HepG2 (cell line): ENCODE data around the gene IGFLR1. TPM values are rescaled to one million over a fixed set of nuclear protein-coding genes. Genes with fewer than 3 reads are reported as not detected.
A peak's percentile ranks its signal among the peaks of the same experiment; 100 is the strongest.

Source experiments
- AFF4 ChIP-seq: sonication (generic); formaldehyde crosslinking; IDR thresholded peaks from 2 replicates; pipeline ENCODE4 v1.4.0; 2020; ENCODE audit warnings: missing genetic modification reagents
- DMTF1 ChIP-seq: sonication (generic); formaldehyde crosslinking; IDR thresholded peaks from 2 replicates; pipeline ENCODE4 v1.4.0; 2020; ENCODE audit warnings: mild to moderate bottlenecking, missing genetic modification reagents
- ETV6 ChIP-seq: sonication (generic); formaldehyde crosslinking; conservative IDR thresholded peaks from 2 replicates; pipeline ENCODE4 v1.4.0; 2020; ENCODE audit warnings: missing genetic modification reagents
- GZF1 ChIP-seq: sonication (generic); formaldehyde crosslinking; IDR thresholded peaks from 2 replicates; pipeline ENCODE4 v1.5.1; 2020; ENCODE audit warnings: mild to moderate bottlenecking, missing genetic modification reagents
- HNRNPH1 ChIP-seq: fragments of 200-400 bp; formaldehyde crosslinking; optimal IDR thresholded peaks from 2 replicates; pipeline ENCODE3; 2017; ENCODE audit warnings: mild to moderate bottlenecking, low read depth, low read length
- NFATC3 ChIP-seq: sonication (generic); formaldehyde crosslinking; IDR thresholded peaks from 2 replicates; pipeline ENCODE4 v1.5.1; 2020; ENCODE audit warnings: mild to moderate bottlenecking, missing genetic modification reagents
- POGZ ChIP-seq: sonication (generic); formaldehyde crosslinking; IDR thresholded peaks from 2 replicates; pipeline ENCODE4 v1.4.0; 2020; ENCODE audit warnings: mild to moderate bottlenecking, missing genetic modification reagents
- SAFB2 ChIP-seq: sonication (generic); formaldehyde crosslinking; IDR thresholded peaks from 2 replicates; pipeline ENCODE4 v1.5.1; 2020; ENCODE audit warnings: missing genetic modification reagents, low read depth, mild to moderate bottlenecking, borderline replicate concordance
- U2AF2 ChIP-seq: fragments of 200-400 bp; formaldehyde crosslinking; IDR thresholded peaks from 2 replicates; pipeline ENCODE4 v1.6.1; 2017; ENCODE audit warnings: low read depth, mild to moderate bottlenecking, low read length
- ZFP37 ChIP-seq: sonication (generic); formaldehyde crosslinking; IDR thresholded peaks from 2 replicates; pipeline ENCODE4 v1.4.0; 2020; ENCODE audit warnings: missing genetic modification reagents, borderline replicate concordance
- ZHX2 ChIP-seq, 2 experiments: sonication (generic) in 1 of 2; formaldehyde crosslinking in 1 of 2; IDR thresholded peaks; 2 replicates each; pipeline versions ENCODE4 v1.6.1 to v1.9.0; 2014 to 2022; ENCODE audit warnings: antibody characterized with exemption in 1 of 2, borderline replicate concordance in 1 of 2, inconsistent platforms in 1 of 2, low read depth in 1 of 2, missing genetic modification reagents in 1 of 2
- ZNF30 ChIP-seq: sonication (generic); formaldehyde crosslinking; IDR thresholded peaks from 2 replicates; pipeline ENCODE4 v1.5.0; 2020; ENCODE audit warnings: mild to moderate bottlenecking, missing genetic modification reagents
- ZNF577 ChIP-seq: sonication (generic); formaldehyde crosslinking; IDR thresholded peaks from 2 replicates; pipeline ENCODE4 v1.4.0; 2020; ENCODE audit warnings: mild to moderate bottlenecking, low read depth, missing genetic modification reagents, borderline replicate concordance
- polyA plus RNA-seq, 8 experiments: library from polyadenylated mRNA; depleted of rRNA in 3 of 8; stranded (reverse) in 7 of 8; unstranded in 1 of 8; fragments of >200 nt; fragmentation: Illumina TruSeq in 4 of 8; extraction: Trizol in 4 of 8; gene quantifications; 2 replicates each; pipeline versions ENCODE4 v1.2.1 to v1.2.3, GENCODE V29; 2011 to 2016; ENCODE audit warnings: low read depth in 4 of 8, missing spikeins in 1 of 8, mixed read lengths in 1 of 8; ENCODE audit not compliant: insufficient read depth in 1 of 8
- total RNA-seq, 5 experiments: library from RNA; depleted of rRNA; stranded (reverse); fragments of >200 nt; fragmentation: Illumina TruSeq; extraction: Trizol; gene quantifications; 2 replicates each; pipeline ENCODE4 v1.2.3, GENCODE V29; 2016; ENCODE audit warnings: low read depth in 1 of 5
- TF ChIP-seq, protein P1 (sequence below): IDR thresholded peaks from 2 replicates; pipeline ENCODE4 v1.6.1; 2016; ENCODE audit warnings: low read depth

The IGFLR1 gene
- total and polyA plus RNA-seq, 2 of the 13 experiments (the other 11 are each of a cell fraction or from before 2014, with no cell fraction given) = 5.4 to 8.9 TPM

DNA sequence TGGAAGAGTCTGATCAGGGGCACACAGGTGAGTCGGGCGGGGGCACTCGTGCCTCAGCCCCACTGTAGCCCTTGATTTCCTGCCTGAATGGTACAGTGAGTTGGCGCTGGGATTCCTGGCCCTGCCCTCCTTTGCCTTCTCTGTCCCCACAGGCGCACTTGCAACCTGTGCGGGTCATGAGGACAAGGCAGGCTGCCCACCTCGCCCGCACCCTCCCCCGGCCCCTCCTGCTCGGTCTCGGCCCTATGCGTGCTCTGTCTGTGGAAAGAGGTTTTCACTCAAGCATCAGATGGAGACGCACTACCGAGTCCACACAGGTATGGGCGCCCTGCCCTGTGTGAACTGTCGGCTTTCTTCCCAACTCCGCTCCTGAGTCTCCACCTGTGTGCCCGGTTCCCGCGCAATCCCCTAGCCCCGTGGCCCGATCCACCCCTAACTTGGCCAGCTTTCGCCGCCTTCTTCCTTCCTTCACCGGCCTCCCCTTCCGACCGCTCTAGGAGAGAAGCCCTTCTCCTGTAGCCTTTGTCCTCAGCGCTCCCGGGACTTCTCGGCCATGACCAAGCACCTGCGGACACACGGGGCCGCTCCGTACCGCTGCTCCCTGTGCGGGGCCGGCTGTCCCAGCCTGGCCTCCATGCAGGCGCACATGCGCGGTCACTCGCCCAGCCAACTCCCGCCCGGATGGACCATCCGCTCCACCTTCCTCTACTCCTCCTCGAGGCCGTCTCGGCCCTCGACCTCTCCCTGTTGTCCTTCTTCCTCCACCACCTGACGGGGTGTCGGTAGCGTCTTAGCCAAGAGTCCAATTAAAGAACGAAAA is 26.1 kb downstream of the IGFLR1 start (continued):
- TF ChIP-seq ZHX2 (IDR thresholded peaks at IDR 0.05; ENCODE audit: low read depth) (no peak), ZHX2 (CRISPR knock-in tag; IDR thresholded peaks at IDR 0.05; ENCODE audit: borderline replicate concordance) (0 out of 2 replicates have a peak, but pooled peaks have one; percentile 17), DMTF1 (CRISPR knock-in tag) (no peak), ZFP37 (CRISPR knock-in tag) (no peak), ZNF30 (CRISPR knock-in tag) (no peak), ETV6 (CRISPR knock-in tag) (no peak), GZF1 (CRISPR knock-in tag) (0 out of 2 replicates have a peak, but pooled peaks have one; percentile 24), U2AF2 (no peak), HNRNPH1 (no peak), POGZ (CRISPR knock-in tag) (no peak; the same call in 1 of the 2 replicates), AFF4 (no peak), SAFB2 (CRISPR knock-in tag) (no peak), ZNF577 (no peak), NFATC3 (no peak)
- TF ChIP-seq, protein P1, sequence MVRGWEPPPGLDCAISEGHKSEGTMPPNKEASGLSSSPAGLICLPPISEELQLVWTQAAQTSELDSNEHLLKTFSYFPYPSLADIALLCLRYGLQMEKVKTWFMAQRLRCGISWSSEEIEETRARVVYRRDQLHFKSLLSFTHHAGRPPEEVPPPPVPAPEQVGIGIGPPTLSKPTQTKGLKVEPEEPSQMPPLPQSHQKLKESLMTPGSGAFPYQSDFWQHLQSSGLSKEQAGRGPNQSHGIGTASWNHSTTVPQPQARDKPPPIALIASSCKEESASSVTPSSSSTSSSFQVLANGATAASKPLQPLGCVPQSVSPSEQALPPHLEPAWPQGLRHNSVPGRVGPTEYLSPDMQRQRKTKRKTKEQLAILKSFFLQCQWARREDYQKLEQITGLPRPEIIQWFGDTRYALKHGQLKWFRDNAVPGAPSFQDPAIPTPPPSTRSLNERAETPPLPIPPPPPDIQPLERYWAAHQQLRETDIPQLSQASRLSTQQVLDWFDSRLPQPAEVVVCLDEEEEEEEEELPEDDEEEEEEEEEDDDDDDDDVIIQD (CRISPR knock-in tag) = no peak
